Retinal pigment epithelial cell (primary cell): ENCODE data around the gene PGS1.

Experiments used
- DNase-seq: peaks from one replicate; pipeline ENCODE4 v3.0.0-alpha.2; 2010; ENCODE audit warnings: low read depth
- H3K4me3 ChIP-seq: 2 replicates; pipeline ENCODE4 v1.5.1; 2011; ENCODE audit warnings: mild to moderate bottlenecking, low read length, control low read depth, moderate library complexity
- CTCF ChIP-seq: conservative IDR thresholded peaks from 2 replicates; pipeline ENCODE4 v1.5.1; 2011; ENCODE audit warnings: low read depth, low read length, control low read depth, inconsistent platforms

The PGS1 gene

GRCh38 chr17:78466786-78467715 is 88.6 kb downstream of the PGS1 start:
- H3K4me3 ChIP-seq = no peak overlapping the region
- no peak for TF ChIP-seq CTCF
- no peak for DNase-seq

DNA sequence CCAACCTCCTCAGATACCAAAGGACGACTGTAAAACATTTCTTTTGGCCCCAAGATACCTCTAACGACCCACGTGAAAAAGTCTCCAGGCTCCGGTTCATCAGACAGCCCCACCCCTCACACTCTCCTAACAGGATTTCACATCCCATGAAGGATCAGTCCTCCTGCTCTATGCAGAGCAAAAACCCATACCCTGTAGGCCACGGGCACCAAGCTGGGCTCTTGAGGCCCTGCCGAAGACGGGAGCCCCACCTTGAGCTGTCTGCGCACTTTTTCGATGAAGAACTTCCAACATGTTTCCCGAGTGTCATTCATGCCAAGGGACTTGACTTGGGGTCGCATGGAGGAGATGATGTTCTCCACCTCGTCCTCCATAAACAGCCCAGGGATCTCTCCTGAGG is 89.9 kb downstream of the PGS1 start:
- H3K4me3 ChIP-seq = no peak overlapping the region
- DNase-seq = no peak
- no peak for TF ChIP-seq CTCF

GRCh38 chr17:78469443-78469842 is 91.0 kb downstream of the PGS1 start:
- TF ChIP-seq CTCF = no peak

DNA sequence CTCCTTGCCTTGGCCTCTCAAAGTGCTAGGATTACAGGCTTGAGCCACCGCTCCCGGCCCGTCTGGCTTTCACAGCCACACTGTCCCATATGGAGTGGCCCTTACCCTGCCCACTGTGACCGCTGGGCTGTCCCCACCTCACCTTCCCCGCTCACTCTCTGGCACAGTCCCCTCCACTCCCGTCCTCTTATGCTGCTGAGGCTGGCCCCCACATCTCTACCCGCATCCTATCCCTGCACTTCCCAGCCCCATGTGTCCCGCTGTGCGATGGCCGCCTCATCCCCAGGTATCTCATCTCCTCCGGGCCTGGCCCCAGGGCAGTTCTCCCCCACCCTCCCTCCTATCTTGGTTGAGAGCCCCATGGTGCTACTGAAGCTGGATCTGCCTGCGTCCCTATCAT is 93.2 kb downstream of the PGS1 start:
- no peak overlapping the region for H3K4me3 ChIP-seq
- no peak for TF ChIP-seq CTCF
- DNase-seq = no peak

More at GRCh38 chr17:78469443-78469842, 91.0 kb downstream of the PGS1 start:
- H3K4me3 ChIP-seq = no peak overlapping the region
- no peak for DNase-seq

- no peak for DNase-seq
- no peak for TF ChIP-seq CTCF
- no peak overlapping the region for H3K4me3 ChIP-seq
Observed at GRCh38 chr17:78472035-78472905, 93.8 kb downstream of the PGS1 start.

DNA sequence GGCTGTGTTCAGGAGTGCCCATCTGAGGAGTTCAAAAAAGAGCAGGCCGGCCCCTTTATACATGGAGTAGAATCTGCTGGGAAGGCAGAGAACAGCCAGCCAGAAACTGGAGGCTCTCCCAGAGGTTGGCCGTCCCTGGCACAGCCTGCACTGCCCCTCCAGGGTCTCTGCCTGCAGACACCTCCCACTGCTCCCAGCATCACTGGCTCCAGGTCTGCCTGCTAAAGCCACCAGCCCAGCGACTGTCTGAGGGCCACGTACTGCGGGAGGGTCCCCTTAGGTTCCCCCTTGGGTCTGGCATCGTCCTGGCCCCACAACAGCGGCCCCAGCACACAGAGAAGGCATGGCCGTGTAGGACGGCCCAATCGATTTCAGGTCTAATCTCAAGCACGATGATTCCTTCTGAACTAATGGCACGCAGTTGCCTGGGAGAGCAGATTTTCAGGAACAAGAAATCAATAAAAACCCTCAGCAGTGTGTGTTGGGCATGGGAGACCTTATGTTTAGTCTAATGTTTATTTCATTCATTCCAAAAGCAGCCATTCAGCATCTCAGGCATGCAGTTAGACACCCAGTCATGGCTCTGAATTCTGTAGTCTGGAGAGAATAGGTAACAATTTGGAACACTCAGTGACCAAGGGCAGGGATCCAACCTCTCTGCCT is 95.6 kb downstream of the PGS1 start:
- no peak for DNase-seq
- no peak overlapping the region for H3K4me3 ChIP-seq
- no peak for TF ChIP-seq CTCF
